Neural crest cell (in vitro differentiated cells): ENCODE data around the gene PCLO. TPM values are rescaled to one million over a fixed set of nuclear protein-coding genes. Genes with fewer than 3 reads are reported as not detected.

ENCODE experiments used
- DNase-seq: peaks from one replicate; pipeline ENCODE4 v3.0.0; 2021; ENCODE audit warnings: low read depth, mixed read lengths, low spot score
- H3K27ac Mint-ChIP-seq: one replicate; pipeline ENCODE4 v1.8.0; 2021; ENCODE audit warnings: mild to moderate bottlenecking, mixed read lengths; ENCODE audit not compliant: unreplicated experiment
- H3K27me3 Mint-ChIP-seq: 2 replicates; pipeline ENCODE4 v1.8.0; 2021; ENCODE audit warnings: low read depth, mild to moderate bottlenecking, mixed read lengths
- H3K36me3 Mint-ChIP-seq: 2 replicates; pipeline ENCODE4 v1.8.0; 2021; ENCODE audit warnings: low read depth, mild to moderate bottlenecking, mixed read lengths
- H3K4me1 Mint-ChIP-seq: 2 replicates; pipeline ENCODE4 v1.8.0; 2021; ENCODE audit warnings: mixed read lengths
- H3K4me3 Mint-ChIP-seq: one replicate; pipeline ENCODE4 v1.8.0; 2021; ENCODE audit warnings: mild to moderate bottlenecking, mixed read lengths
- H3K9me3 Mint-ChIP-seq: 2 replicates; pipeline ENCODE4 v1.8.0; 2021; ENCODE audit warnings: mixed read lengths
- CTCF ChIP-seq: fragments of 200-600 bp; sonication (generic); conservative IDR thresholded peaks from 2 replicates; pipeline ENCODE4 v1.5.0; 2021; ENCODE audit warnings: antibody characterized with exemption, mild to moderate bottlenecking
- total RNA-seq: library from RNA; stranded (reverse); gene quantifications from 2 replicates; pipeline ENCODE4 v1.2.1, GENCODE V29; 2021

The PCLO gene
- total RNA-seq, 1 donor from 2014 or later = 3.5 TPM

GRCh38 chr7:82760831-82761230 is 401.9 kb downstream of the PCLO start:
- no peak for TF ChIP-seq CTCF
- Mint-ChIP-seq H3K27me3 (no peaks in the 10 kb centered on the region), H3K27ac (no peak overlapping the region), H3K36me3 (no peaks in the 10 kb centered on the region), H3K4me3 (no peak overlapping the region), H3K9me3 (no peaks in the 10 kb centered on the region), H3K4me1 (no peaks in the 10 kb centered on the region)
- no peak for DNase-seq

- Mint-ChIP-seq H3K4me3 (no peak overlapping the region), H3K4me1 (no peaks in the 10 kb centered on the region), H3K9me3 (no peaks in the 10 kb centered on the region), H3K27me3 (no peaks in the 10 kb centered on the region), H3K36me3 (no peaks in the 10 kb centered on the region), H3K27ac (no peak overlapping the region)
- no peak for TF ChIP-seq CTCF
- no peak for DNase-seq
These were observed 402.6 kb downstream of the PCLO start for GRCh38 chr7:82760074-82760473.

- Mint-ChIP-seq H3K4me1 (no peaks in the 10 kb centered on the region), H3K27ac (no peak overlapping the region), H3K36me3 (no peaks in the 10 kb centered on the region), H3K9me3 (no peaks in the 10 kb centered on the region), H3K4me3 (no peak overlapping the region), H3K27me3 (no peaks in the 10 kb centered on the region)
- DNase-seq = no peak
- no peak for TF ChIP-seq CTCF
These were observed 406.8 kb downstream of the PCLO start for GRCh38 chr7:82755705-82756551.

- Mint-ChIP-seq H3K27me3 (no peaks in the 10 kb centered on the region), H3K9me3 (peaks cover 5% of the 10 kb centered on the region), H3K4me1 (no peaks in the 10 kb centered on the region), H3K27ac (no peak overlapping the region), H3K36me3 (no peaks in the 10 kb centered on the region), H3K4me3 (no peak overlapping the region)
- TF ChIP-seq CTCF = no peak
- no peak for DNase-seq
These were observed 412.7 kb downstream of the PCLO start for GRCh38 chr7:82750007-82750406.

- Mint-ChIP-seq H3K27me3 (no peaks in the 10 kb centered on the region), H3K9me3 (peaks cover 5% of the 10 kb centered on the region), H3K36me3 (no peaks in the 10 kb centered on the region), H3K27ac (no peak overlapping the region), H3K4me3 (no peak overlapping the region), H3K4me1 (no peaks in the 10 kb centered on the region)
- no peak for TF ChIP-seq CTCF
- DNase-seq = no peak
These were observed 416.9 kb downstream of the PCLO start for GRCh38 chr7:82745820-82746219.
